Activated CD8-positive, alpha-beta memory T cell treated with anti-CD3 and anti-CD28 coated beads, Interleukin-2, amount 50 U/mL, for 1 hour (primary cell): ENCODE data around the gene AGAP9.
"Not testable (repeated sequence)": the region's sequence is repeated elsewhere in the genome, so short reads cannot be mapped to it uniquely, and the experiment has no call there.

Experiments
- DNase-seq: peaks from one replicate; pipeline ENCODE4 v3.0.0-alpha.2; 2020; ENCODE audit errors: extremely low read depth

Gene AGAP9

DNA sequence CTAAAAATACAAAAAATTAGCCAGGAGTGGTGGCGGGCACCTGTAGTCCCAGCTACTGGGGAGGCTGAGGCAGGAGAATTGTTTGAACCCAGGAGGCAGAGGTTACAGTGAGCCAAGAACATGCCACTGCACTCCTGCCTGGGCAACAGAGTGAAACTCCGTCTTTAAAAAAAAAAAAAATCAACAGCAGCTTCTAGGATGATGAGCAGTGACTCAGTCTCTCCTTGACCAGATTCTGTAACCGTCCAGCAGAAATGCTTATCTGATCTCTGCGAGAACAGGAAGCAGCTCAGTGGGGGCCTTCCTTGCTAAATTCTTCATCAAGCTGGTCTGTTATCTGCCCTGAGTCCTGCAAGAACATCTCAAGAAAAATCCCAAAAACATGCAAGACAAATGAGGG is 37.5 kb downstream of the AGAP9 start:
- not testable (repeated sequence) for DNase-seq

- not testable (repeated sequence) for DNase-seq
Measured at GRCh38 chr10:47484786-47485185, 38.7 kb downstream of the AGAP9 start.

DNA sequence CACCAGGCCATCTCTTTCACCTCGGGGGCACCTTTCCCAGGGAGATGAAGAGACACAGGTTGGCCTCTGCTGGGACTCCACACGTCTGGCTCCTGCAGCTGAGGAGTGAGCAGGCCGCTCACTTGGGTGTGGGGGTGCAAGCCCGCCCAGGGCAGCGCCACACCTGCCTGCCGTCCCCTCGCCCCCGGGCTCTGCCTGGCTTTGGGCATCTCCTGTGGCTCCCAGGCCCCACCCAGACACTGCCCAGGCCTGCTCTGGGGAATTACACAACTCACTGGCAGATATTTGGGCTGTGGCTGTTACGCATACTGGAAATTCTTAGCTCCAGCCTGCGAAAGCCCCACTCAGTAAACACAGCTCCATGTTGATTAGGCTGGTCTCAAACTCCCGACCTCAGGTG is 39.5 kb downstream of the AGAP9 start, which contains the start of gene ANXA8:
TSS of gene ANXA8 (minus strand) at position 193 of the 400 bp plus-strand sequence. CDS start at position 11, 182 bp downstream.
- not testable (repeated sequence) for DNase-seq

GRCh38 chr10:47482367-47482766 is 41.1 kb downstream of the AGAP9 start:
- not testable (repeated sequence) for DNase-seq

- DNase-seq = not testable (repeated sequence)
Measured at GRCh38 chr10:47481768-47482181, 41.7 kb downstream of the AGAP9 start.

GRCh38 chr10:47481182-47481766 is 42.2 kb downstream of the AGAP9 start:
- not testable (repeated sequence) for DNase-seq

GRCh38 chr10:47480133-47480532 is 43.3 kb downstream of the AGAP9 start:
- DNase-seq = not testable (repeated sequence)

DNA sequence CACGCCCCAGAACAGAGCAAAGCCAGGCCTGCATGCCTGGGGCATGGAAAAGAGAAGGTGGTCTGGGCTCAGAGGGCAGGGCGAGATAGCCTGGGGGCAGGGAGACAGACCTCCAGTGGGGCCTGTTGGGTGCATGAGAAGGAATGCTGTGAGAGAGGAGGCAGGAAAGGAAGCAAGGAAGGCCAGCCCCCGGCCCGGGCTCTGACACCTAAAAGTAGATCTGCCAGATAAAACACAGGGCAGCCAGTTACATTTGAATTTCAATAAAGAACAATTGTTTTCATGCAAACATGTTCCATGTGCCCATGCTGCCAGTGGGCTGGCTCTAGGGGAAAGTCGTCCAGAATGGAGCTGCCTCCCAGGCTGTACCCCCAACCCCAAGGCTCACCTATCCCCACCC is 45.3 kb downstream of the AGAP9 start:
- DNase-seq = not testable (repeated sequence)

DNA sequence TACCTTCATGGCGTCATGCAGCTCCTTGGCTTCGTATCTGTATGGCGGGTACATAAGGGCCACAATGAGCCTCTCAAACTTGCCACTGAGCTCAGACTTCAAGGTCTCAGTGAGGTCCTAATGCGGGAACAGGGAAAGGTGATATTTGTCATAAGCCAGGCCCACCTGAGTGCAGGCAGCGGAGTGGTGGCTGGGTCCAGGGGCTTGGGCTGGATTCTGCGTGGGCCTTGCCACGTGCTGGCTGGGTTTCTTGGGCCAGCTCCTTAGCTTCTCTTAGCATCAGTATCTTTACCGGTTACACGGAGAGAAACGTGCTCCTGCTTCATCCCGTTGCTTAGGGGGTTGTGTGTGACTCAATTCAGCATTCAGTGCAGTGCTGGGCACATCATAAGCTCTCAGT is 46.4 kb downstream of the AGAP9 start:
- not testable (repeated sequence) for DNase-seq

- not testable (repeated sequence) for DNase-seq
Measured at GRCh38 chr10:47475101-47475500, 48.3 kb downstream of the AGAP9 start.

GRCh38 chr10:47473516-47473915 is 49.9 kb downstream of the AGAP9 start:
- not testable (repeated sequence) for DNase-seq

GRCh38 chr10:47472647-47473046 is 50.8 kb downstream of the AGAP9 start:
- not testable (repeated sequence) for DNase-seq

DNA sequence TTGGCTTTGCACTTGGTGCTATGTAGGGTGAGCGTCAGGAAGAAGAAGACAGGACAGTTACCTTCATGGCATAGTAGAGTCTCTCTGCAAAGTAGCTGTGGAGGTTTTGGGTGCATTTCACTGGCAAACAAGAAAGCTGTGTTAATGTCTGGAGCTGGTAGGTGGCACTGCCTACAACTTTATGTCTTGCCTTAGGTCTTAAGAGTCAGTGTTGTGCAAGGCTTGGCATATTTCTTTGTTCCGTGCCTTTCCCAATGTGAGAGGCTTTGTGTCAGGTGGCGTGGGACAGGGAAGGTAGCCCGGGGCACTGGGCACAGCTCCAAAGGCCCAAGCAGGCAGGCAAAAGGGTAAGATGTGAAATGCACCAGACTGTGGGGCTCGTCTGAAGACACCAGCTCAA is 51.4 kb downstream of the AGAP9 start:
- not testable (repeated sequence) for DNase-seq

GRCh38 chr10:47468731-47469528 is 54.5 kb downstream of the AGAP9 start:
- not testable (repeated sequence) for DNase-seq

DNA sequence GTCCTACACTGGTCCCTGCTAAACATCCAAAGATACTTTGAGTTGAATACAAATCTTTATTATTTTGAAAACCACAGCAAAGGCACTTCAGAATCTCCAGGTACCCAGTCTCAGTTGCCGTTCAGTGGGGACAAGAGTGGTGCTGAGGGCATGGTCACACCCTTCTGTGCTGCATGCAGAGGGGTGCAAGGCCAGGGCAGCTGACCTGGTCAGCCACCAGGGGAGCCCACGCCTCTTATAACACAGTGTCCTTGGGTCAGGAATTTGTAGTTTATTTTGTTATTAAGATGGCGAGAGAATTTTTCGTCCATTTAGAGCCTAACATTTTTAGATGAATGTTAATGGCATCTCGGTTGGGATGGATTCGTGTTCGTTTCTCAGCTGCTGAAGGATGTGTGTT is 55.5 kb downstream of the AGAP9 start:
- not testable (repeated sequence) for DNase-seq

GRCh38 chr10:47467458-47467857 is 56.0 kb downstream of the AGAP9 start:
- DNase-seq = not testable (repeated sequence)

DNA sequence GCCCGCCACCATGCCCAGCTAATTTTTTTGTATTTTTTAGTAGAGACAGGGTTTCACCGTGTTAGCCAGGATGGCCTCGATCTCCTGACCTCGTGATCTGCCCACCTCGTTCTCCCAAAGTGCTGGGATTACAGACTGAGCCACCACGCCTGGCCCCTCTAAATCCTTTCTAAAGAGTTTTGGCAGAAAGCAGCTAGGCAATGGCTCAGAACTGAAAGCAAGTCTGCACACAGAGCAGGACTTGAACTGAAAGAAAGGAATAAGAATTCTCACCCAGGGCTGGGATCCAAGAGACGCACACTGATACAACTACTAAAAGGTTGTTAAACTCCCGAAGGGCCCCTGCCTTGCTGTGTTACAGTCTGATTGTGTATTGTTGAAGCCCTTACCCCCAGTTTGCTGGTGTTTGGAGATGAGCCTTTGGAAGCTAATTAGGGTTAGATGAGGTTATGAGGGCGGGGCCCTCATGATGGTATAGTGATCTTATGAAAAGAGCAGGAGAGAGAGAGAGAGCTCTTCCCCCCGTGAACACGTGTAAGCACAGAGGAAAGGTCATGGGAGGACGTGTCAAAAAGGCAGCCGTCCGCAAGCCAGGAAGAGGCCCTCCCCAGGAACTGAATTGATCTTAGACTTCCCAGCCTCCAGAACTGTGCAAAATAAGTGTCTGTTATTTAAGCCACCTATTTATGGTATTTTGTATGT is 58.1 kb downstream of the AGAP9 start:
- DNase-seq = not testable (repeated sequence)

- DNase-seq = not testable (repeated sequence)
Measured at GRCh38 chr10:47462577-47463358, 60.7 kb downstream of the AGAP9 start.

- DNase-seq = not testable (repeated sequence)
Measured at GRCh38 chr10:47461261-47461687, 62.2 kb downstream of the AGAP9 start.

DNA sequence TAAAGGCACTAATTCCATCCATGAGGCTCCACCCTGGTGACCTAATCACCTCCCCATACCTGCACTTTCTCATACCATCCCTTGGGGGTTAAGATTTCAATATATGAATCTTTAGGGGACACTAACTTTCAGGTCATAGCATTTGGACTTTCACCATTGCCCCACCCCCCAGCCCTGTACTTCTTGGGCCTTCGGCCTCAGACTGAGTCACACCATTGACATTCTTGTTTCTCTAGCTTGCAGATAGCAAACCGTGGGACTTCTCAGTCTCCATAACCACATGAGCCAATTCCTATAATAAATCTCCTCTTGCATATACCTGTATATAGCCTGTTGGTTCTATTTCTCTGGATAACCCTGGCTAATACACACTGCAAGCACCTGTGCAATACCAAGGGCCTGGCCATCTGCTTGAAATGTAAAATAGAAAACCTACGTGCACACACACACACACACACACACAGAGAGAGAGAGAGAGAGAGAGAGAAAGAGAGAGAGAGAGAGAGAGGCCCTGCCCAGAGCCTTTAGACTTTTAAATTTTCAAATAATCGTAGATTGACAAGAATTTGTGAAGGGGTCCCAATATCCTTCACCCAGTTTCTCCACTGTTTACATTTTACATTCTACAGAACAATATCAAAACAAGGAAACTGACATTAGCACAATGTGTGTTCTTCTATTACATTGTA is 64.8 kb downstream of the AGAP9 start:
- no peak for DNase-seq

GRCh38 chr10:47457826-47458225 is 65.6 kb downstream of the AGAP9 start:
- DNase-seq = no peak
